GM19099 (cell line): ENCODE data around the gene TEX28.

Experiments used
- POLR2A ChIP-seq: IDR thresholded peaks from 3 replicates; pipeline ENCODE4 v1.6.1; 2011; ENCODE audit warnings: low read depth; ENCODE audit not compliant: insufficient read length; ENCODE audit errors: extremely low read depth

The TEX28 gene

DNA sequence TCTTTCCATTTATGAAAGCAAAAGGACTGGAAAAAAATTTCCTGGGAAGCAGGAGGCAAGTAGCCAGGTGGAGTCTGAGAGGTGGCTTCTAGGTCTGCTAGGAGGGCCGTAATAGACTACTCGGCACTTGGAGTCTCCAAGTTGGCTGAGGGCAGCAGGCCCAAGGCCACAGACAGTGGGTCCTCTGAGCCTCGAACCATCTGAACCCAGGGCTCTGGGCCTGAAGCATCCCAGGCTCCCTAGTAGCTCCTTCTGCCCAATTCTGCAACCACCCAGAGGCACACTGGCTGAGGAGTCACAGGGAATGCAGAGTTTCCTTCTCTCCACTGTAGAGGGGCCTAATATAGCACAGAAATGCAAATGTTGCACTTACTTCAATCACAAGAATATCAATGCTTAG is 20.5 kb upstream of the TEX28 start:
- no peak for TF ChIP-seq POLR2A

DNA sequence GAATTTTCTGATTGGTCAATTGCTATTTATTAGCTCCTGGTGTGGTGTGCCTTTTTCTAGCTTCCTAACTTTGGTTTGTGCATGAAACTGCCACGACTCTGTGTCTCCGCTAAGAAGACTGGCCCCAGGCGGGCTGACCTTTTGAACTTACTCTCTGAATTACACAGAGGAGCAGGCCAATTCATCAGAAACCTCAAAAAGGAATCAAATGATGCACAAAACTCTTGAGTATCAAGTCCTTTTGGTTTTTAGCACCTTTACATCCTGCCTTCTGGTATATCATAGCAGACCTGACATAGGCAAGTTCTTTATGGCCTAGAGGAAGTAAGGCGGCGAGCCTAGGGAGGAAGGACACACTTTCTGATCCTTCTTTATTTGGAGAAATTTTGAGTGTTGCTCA is 18.2 kb upstream of the TEX28 start:
- TF ChIP-seq POLR2A = no peak

DNA sequence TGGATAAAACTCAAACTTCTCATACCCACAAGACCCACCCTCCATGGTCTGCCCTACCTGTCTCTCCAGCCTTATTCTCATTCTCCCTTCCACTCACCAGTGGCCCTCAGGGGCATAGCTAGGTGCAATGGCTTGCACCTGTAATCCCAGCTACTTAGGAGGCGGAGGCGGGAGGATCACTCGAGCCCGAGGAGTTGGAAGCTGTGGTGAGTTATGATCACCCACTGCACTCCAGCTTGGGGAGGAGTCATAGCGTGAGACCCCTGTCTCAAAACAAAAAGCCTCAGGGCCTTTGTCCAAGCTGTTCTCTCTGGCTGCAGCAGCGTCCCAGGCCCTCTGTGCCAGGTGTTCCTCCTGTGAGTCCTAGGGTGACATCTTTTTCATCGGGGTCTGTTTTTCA is 17.2 kb upstream of the TEX28 start:
- TF ChIP-seq POLR2A = no peak

DNA sequence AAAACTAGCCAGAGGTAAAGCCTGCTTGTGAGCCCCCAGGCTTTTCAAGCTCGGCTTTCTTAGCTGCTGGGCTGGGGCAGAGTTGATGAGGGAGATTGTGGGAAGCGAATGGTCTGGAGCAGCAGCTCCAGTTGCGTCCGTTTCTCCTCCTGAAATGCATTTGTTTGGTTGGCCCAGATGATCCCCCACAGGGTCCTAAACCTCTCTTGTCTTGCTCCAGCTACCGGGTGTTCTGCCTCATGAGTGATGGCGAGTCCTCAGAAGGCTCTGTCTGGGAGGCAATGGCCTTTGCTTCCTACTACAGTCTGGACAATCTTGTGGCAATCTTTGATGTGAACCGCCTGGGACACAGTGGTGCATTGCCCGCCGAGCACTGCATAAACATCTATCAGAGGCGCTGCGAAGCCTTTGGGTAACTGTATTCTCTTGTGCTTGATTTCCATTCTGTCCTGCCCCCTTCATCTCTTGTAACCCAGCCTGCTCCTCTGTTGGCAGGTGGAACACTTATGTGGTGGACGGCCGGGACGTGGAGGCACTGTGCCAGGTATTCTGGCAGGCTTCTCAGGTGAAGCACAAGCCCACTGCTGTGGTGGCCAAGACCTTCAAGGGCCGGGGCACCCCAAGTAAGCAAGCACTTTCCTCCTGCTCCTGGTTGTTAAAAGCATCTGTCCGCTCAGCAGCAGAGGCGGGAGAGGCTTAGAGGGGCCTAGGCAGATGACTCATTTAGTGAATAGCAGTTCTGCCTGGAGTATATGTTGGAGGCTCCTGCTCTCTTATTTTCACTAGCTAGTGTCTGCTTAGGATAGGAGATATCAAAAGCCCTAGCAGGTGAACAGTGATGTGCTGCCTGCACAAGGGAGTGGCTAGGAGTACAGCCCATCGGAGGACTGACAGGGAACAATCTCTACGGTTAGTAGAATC is 16.0 kb upstream of the TEX28 start:
- no peak for TF ChIP-seq POLR2A

DNA sequence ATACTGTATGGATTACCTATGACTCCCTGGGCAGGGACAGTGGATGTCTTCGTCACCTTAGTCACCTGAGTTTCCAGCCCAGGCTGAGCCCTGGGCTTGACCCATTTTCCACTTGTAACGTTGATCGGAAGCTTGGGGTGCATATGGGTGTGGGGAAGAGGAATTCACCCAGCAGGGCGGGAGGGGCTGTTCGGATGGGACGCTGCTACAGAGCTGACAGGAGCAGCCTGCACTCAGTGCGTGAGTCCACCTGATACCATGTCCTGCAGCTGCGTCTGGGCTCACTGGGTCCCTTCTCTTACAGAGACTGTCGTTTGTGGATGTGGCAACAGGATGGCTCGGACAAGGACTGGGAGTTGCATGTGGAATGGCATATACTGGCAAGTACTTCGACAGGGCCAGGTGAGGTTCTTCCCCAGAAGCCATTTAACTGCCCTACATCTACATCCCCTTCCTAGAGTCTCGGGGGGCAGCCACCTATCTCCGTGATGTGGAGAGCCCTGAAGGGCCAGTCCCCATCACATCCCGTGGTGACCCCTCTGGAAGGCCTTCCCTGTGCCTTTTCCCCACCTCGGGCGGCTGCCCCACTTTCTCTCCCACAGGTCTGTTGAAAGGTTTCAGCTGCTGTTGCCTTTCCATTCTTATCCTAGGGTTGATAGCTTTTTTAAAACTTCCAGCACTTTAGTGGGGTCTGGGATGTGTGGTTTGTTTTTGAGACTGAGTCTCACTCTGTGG is 14.3 kb upstream of the TEX28 start:
- no peak for TF ChIP-seq POLR2A

DNA sequence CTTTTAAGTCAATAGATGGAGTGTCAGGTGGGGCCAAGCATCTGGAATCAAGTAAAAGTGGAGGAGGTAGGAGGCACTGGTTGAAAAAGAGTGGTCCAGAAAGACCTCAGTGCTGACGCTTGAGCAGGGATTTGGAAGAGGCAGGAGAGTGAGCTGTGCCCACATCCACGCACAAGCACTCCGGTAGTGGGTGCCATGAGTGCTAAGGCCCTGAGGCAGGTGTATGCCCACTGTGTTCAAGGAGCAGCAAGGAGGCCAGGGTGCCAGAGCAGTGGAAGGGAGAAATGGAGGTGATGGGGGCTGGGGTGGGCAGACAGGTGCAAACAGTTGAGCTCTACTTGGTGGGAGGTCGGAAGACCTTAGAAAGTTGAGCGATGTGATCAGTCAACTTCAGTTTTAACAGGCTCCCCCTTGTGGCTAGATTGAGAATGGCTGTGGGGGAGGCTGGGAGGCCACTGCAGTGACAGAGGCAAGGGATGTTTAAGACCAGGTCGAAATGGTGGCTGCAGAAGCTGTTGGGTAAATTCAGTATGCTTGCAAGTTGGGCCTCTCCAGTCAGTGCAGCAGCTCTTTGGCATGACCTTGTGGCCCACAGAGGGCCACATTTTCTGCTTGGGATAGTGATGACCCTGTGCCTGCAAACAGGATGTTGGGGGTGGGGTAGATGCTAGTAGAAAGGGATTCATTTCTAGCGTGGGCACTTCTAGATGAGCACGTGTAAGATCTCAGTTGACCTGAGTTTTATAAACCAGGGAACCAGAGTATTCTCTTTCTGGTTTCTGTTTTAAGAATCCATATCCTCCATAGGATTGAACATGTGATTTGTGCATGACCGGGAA is 13.4 kb upstream of the TEX28 start:
- no peak for TF ChIP-seq POLR2A

DNA sequence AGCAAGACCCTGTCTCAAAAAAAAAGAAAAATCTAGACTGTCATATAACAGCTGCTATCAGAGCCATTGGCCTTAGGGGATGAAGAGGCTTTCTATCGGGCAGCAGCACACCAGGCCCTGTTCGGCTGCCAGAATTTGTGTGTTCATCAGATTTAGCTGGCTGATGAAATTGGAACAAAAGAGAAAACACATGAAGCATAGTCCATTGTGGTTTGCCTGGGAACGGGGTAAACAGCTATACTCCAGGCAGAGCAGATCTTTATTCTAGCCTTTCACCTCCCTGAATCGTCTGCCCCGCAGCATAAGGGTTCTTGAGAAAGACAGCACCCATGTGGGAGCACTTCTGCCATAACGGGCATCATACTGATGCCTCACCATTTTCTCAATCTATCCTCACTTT is 12.3 kb upstream of the TEX28 start:
- no peak for TF ChIP-seq POLR2A

DNA sequence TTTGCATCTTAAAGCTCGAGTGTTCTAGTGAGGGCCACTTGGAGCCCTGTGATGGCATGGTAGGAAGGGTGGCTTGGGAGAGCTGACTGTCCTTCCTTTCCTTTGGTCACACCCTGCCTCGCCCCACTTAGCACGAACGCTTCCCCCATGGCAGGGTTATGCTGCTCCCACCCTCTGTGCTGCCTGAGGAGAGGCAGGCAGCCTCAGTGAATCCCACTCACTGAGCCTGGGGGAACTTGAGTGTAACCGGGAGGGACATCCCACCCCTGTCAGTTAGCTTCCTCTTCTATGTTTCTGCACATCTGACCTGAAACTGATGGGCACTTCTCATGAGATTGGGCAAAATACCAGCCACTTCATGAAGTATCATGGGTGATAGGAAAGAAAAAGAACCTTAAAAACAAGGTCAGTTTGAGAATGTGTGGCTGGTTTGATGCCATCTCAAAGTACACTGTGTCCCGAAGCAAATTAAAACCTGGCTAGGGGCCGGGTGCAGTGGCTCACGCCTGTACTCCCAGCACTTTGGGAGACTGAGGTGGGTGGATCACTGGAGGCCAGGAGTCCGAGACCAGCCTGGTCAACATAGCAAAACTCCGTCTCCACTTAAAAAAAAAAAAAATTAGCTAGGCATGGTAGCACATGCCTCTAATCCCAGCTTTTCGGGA is 10.7 kb upstream of the TEX28 start:
- no peak for TF ChIP-seq POLR2A

DNA sequence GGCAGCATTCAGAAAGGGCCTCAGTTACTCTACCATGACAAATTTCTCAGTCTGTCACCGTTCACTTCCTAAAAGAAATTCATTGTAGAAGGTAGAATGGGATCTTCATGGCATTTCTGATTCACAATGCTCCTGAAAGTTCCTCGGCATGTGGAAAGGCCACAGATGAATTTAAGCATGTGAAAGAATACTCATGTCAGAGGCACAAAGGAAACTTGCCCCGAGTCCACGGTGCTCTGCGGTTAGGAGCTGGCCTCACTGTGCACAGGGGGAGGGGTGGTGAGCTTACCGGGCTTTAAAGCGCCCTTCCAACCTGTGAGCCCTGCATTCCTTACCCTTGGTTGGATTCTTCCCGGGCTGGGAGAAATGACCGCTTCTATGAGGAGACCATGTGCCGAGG is 9.9 kb upstream of the TEX28 start:
- TF ChIP-seq POLR2A = no peak

DNA sequence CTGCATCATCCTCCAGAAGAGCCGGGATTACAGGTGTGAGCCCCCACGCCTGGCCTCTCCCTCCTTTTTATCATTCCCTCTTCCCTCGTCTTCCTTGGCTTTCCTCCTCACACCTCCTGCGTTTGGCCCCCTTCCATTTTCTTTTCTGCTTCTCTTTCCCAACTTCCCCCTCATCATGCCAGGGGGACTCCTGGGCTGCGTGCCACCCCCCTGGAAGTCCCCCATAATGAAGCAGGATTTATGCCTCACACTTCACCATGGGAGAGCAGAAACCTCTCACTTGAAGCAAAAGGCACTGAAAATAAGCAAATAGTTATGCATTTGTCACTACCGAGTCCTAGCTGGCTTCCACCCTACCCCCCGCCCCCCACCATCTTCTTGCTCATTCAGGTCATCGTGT is 8.6 kb upstream of the TEX28 start:
- no peak for TF ChIP-seq POLR2A

DNA sequence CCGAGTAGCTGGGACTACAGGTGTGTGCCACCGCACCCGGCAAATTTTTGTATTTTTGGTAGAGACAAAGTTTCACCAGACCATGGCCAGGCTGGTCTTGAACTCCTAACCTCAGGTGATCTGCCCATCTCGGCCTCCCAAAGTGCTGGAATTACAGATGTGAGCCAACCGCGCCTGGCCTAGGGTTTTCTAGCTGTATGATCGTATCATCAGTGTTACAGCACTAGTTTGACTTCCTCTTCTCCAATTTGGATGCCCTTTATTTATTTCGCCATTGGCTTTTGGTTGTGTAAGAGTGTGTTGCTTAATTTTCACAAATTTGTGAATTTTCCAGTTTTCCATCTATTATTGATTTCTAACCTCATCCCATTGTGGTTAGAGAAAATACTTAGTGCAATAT is 5.9 kb upstream of the TEX28 start:
- TF ChIP-seq POLR2A = no peak

DNA sequence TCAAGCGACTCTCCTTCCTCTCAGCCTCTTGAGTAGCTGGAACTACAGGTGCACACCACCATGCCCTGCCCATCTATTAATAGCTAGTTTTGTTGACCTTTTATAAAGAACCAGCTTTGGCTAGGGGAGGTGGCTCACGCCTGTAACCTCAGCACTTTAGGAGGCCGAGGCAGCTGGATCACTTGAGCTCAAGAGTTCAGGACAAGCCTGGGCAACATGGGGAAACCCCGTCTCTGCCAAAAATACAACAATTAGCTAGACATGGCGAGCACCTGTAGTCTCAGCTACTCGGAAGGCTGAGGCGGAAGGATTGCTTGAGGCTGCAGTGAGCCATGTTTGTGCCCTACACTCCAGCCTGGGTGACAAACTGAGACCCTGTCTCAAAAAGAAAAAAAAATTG is 3.4 kb upstream of the TEX28 start:
- TF ChIP-seq POLR2A = no peak

DNA sequence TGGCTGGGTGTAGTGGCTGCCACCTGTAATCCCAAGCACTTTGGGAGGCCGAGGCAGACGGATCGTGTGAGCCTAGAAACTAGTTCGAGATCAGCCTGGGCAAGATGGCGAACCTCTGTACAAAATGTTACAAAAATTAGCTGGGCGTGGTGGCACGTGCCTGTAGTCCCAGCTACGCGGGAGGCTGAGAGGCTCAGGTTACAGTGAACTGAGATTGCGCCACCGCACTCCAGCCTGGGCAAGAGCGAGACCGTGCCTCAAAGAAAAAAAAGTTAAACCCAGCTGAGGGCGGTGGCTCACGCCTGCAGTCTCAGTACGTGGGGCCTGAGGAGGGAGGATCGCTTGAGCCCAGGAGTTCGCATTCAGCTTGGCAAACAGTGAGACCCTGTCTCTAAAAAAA is 1.8 kb upstream of the TEX28 start:
- TF ChIP-seq POLR2A = no peak

DNA sequence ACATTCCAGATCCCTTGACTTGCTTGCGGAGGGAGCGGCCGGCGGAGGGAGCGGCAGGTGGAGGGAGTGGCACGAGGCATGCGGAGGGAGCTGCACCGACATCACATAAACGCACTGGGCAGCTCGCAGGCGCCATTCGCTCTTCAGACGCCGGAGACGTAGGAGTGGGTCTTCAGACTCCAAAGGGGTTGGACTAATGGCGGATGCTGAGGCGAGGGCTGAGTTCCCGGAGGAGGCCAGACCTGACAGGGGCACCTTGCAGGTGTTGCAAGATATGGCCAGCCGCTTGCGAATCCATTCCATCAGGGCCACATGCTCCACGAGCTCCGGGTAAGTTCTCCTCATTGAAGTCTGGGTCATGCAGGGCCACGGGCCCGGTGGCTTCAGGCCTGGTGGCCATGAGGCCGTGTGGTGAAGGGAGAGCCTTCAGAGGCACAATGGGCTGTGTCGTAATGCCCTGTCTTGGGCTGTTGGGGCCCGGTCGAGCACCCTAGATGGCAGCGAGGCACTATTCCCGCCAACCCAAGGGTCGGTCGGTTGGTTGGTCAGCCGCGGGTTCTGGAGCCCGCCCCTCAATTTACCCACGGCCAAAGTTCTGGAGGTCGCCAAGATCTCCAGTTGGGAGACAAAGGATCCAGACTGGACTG is 863 bp upstream of the TEX28 start, which contains the start of gene TKTL1:
TSS of gene TKTL1 (plus strand) at position 132 of the 647 bp plus-strand sequence. CDS start at position 197, 65 bp downstream.
- TF ChIP-seq POLR2A = no peak
